Brain microvascular endothelial cell (primary cell): ENCODE results near the gene PAXX.

Source experiments
- DNase-seq: peaks from one replicate; pipeline ENCODE4 v3.0.0-alpha.2; 2020
- H3K27ac ChIP-seq: fragments of 250-450 bp; sonication (Bioruptor Pico); 2 replicates; pipeline ENCODE4 v1.5.1; 2020; ENCODE audit warnings: mild to moderate bottlenecking, moderate library complexity
- H3K27me3 ChIP-seq: fragments of 250-450 bp; sonication (Bioruptor Pico); replicated peaks from 2 replicates; pipeline ENCODE4 v1.5.1; 2020; ENCODE audit warnings: mild to moderate bottlenecking
- H3K36me3 ChIP-seq: fragments of 250-450 bp; sonication (Bioruptor Pico); replicated peaks from 2 replicates; pipeline ENCODE4 v1.5.1; 2020; ENCODE audit warnings: mild to moderate bottlenecking
- H3K4me3 ChIP-seq: 2 replicates; pipeline ENCODE4 v1.5.1; 2011; ENCODE audit warnings: low read depth, mild to moderate bottlenecking, control low read depth, low read length, moderate library complexity
- in situ Hi-C: cut with HindIII; loops from 2 replicates; pipeline ENCODE4 v1.10.0; 2017; ENCODE audit warnings: low sequenced_read_pairs, low pct_ligation_motif_present
- TF ChIP-seq, protein P1 (sequence below): IDR thresholded peaks from 2 replicates; pipeline ENCODE4 v1.5.1; 2011; ENCODE audit warnings: low read depth, mild to moderate bottlenecking, moderate library complexity, low read length, control low read depth, inconsistent platforms; ENCODE audit errors: missing control alignments

The PAXX gene

DNA sequence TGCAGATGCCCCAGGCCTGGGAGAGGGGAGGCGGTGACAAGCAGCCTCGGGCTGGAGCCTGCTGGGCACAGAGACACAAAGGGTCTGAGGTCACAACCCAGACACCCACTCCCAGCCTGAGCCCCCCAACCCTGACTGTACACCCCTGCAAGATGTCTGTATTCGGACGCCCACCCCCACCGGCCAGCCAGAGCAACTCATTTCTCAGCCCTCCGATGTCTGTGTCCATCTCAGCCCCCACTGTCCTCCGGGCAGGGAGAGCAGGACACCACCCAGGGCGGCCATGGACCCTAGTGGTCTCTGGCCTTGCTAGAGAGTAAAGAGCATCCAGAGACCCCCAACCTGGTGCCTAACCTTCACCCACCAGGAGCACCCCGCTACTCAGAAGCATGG, 36.3 kb upstream of the PAXX start:
- TF ChIP-seq, protein P1, sequence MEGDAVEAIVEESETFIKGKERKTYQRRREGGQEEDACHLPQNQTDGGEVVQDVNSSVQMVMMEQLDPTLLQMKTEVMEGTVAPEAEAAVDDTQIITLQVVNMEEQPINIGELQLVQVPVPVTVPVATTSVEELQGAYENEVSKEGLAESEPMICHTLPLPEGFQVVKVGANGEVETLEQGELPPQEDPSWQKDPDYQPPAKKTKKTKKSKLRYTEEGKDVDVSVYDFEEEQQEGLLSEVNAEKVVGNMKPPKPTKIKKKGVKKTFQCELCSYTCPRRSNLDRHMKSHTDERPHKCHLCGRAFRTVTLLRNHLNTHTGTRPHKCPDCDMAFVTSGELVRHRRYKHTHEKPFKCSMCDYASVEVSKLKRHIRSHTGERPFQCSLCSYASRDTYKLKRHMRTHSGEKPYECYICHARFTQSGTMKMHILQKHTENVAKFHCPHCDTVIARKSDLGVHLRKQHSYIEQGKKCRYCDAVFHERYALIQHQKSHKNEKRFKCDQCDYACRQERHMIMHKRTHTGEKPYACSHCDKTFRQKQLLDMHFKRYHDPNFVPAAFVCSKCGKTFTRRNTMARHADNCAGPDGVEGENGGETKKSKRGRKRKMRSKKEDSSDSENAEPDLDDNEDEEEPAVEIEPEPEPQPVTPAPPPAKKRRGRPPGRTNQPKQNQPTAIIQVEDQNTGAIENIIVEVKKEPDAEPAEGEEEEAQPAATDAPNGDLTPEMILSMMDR = no peak
- no peak for DNase-seq
- Histone ChIP-seq H3K4me3 (no peak overlapping the region), H3K36me3 (no peaks in the 10 kb centered on the region), H3K27ac (no peak overlapping the region), H3K27me3 (no peaks in the 10 kb centered on the region)
- in situ Hi-C loops = no loop called here

DNA sequence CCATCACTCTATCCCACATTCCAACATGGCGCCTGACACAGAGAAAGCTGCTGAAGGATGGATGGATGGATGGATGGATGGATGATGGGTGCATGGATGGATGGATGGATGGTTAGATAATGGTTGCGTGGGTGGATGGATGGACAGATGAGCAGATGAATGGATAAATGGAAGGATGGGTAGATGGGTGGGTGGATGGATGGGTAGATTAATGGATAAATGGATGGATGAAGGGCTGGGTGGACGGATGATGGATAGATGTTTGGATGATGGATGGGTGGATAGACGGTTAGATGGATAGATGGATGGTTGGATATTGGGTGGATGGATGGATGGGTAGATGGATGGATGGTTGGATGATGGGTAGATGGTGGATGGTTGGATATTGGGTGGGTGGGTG, 35.6 kb upstream of the PAXX start:
- Histone ChIP-seq H3K27me3 (no peaks in the 10 kb centered on the region), H3K4me3 (no peak overlapping the region), H3K27ac (no peak overlapping the region), H3K36me3 (no peaks in the 10 kb centered on the region)
- in situ Hi-C loops = no loop called here
- no peak for DNase-seq
- TF ChIP-seq, protein P1 = no peak

DNA sequence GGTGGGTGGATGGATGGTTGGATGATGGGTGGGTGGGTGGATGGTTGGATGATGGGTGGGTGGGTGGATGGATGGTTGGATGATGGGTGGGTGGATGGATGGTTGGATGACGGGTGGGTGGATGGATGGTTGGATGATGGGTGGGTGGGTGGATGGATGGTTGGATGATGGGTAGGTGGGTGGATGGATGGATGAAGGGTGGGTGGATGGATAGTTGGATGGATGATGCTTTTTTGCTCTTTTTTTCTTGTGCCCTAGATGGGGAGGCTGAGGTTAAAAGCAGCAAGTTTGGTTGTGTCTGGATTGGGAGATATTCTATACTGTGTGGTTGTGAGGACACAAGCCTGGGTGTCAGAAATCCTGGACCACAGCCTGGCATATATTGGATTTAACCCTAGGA, 34.8 kb upstream of the PAXX start:
- no peaks in the 10 kb centered on the region for H3K36me3 ChIP-seq
- no peak overlapping the region for H3K27ac ChIP-seq
- no peak for DNase-seq
- no peaks in the 10 kb centered on the region for H3K27me3 ChIP-seq
- TF ChIP-seq, protein P1 = no peak
- no peak overlapping the region for H3K4me3 ChIP-seq
- in situ Hi-C loops = no loop called here

DNA sequence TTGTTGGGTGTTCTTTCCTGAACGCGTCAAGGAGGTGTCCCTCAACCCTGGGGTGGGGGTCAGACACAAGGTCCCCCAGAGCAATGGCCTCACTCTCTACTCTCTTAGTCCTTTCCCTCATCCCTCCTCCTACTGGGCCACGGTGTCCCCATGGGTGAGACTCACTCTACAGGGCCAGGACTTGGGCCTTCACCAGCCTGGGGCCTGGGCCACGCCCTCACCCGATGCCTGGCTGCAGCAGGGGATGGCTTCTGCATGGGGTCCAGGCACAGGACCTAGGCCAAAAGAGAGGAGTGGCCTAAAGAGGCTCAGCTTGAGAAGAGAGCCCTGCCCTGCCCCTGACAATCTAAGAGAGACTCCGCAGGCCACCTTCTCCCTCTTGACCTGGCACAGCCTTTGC, 34.3 kb upstream of the PAXX start:
- TF ChIP-seq, protein P1 = no peak
- H3K36me3 ChIP-seq = no peaks in the 10 kb centered on the region
- no peak overlapping the region for H3K27ac ChIP-seq
- DNase-seq = no peak
- H3K27me3 ChIP-seq = no peaks in the 10 kb centered on the region
- no peak overlapping the region for H3K4me3 ChIP-seq
- in situ Hi-C loops = no loop called here

DNA sequence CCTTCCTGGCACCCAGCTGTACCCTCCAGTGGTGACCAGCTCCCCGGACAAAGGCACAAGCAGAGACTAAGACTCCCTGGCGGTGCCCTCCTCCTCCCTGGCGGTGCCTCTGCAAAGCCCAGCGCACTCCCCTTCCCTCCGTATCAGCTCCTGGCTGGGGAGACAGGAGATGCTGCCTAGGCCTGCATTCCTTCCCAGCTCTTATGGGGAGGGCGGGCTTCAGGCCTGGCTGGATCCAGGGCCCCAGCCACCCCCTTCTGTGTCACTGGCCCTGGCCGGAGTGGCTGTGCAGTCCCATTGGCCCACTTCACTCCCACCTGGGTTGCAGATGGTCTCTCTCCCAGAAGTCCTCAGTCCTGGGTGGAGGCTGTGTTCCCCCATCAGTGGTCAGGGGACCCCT, 33.7 kb upstream of the PAXX start:
- Histone ChIP-seq H3K4me3 (no peak overlapping the region), H3K27ac (no peak overlapping the region)

More for the DNA sequence above, 33.7 kb upstream of the PAXX start:
- in situ Hi-C loops = no loop called here
- no peak for DNase-seq
- Histone ChIP-seq H3K27me3 (no peaks in the 10 kb centered on the region), H3K36me3 (no peaks in the 10 kb centered on the region)
- TF ChIP-seq, protein P1 = no peak
